Body of pancreas (tissue), 4 donors: ENCODE data around the gene PXMP4. TPM values are rescaled to one million over a fixed set of nuclear protein-coding genes. Genes with fewer than 3 reads are reported as not detected.
"Not testable (repeated sequence)": the region's sequence is repeated elsewhere in the genome, so short reads cannot be mapped to it uniquely, and the experiment has no call there.

Source experiments
- ATAC-seq: fragments of 150-250 bp; one replicate; pipeline ENCODE4 v1.9.1; 2016
- DNase-seq, 4 donors: peaks; one replicate each; pipeline ENCODE4 v3.0.0-alpha.2; 2019
- H3K27ac ChIP-seq, 4 donors: fragments of 200-600 bp; sonication (generic); 1 replicate in 3 of 4; 2 replicates in 1 of 4; pipeline versions ENCODE4 v1.5.1 to v1.6.1; 2016 to 2019; ENCODE audit warnings: mild to moderate bottlenecking in 1 of 4, mixed read lengths in 1 of 4, moderate library complexity in 1 of 4
- H3K27me3 ChIP-seq, 2 donors: fragments of 200-600 bp; sonication (generic); one replicate each; pipeline ENCODE4 v1.6.0; 2016; ENCODE audit warnings: mild to moderate bottlenecking in 1 of 2
- H3K36me3 ChIP-seq, 2 donors: fragments of 200-600 bp; sonication (generic); replicated peaks in 1 of 2; 2 replicates each; pipeline ENCODE4 v1.5.1; 2016; ENCODE audit warnings: low read depth in 2 of 2; ENCODE audit not compliant: insufficient read depth in 1 of 2
- H3K4me1 ChIP-seq: fragments of 200-600 bp; sonication (generic); one replicate; pipeline ENCODE4 v1.6.0; 2016
- H3K4me3 ChIP-seq, 2 donors: fragments of 200-600 bp; sonication (generic); 1 replicate in 1 of 2; 2 replicates in 1 of 2; pipeline ENCODE4 v1.5.1; 2016 to 2019
- H3K9me3 ChIP-seq, 3 donors: fragments of 200-600 bp; sonication (generic); 1 replicate in 2 of 3; 2 replicates in 1 of 3; pipeline ENCODE4 v1.5.1; 2016
- POLR2A ChIP-seq, 3 donors: fragments of 450-650 bp; IDR thresholded peaks; one replicate each; pipeline ENCODE4 v1.6.1; 2016; ENCODE audit warnings: antibody characterized with exemption in 3 of 3, mild to moderate bottlenecking in 2 of 3
- WGBS, 2 donors: methylation state at CpG; one replicate each; pipeline ENCODE4 v1.1.5; 2017; 5-methylcytosine and 5-hydroxymethylcytosine counted together
- intact Hi-C: fragments of 100-400 bp; cut with DNase I; formaldehyde crosslinking; loops from one replicate; pipeline ENCODE4 v1.15.1; 2023
- total RNA-seq, 2 donors: library from RNA; depleted of rRNA; stranded (reverse); fragments of >200 nt; gene quantifications; one replicate each; pipeline ENCODE4 v1.1.0, GENCODE V29; 2016
- TF ChIP-seq, protein P1 (sequence below), 7 experiments: fragments of 450-650 bp in 4 of 7; fragments of 200-600 bp in 3 of 7; sonication (generic) in 3 of 7; IDR thresholded peaks; one replicate each; pipeline ENCODE4 v1.5.1; 2016 to 2019; ENCODE audit warnings: antibody characterized with exemption in 7 of 7

PXMP4 gene
- total RNA-seq, 2 donors from 2014 or later = 3.3 to 5.2 TPM

DNA sequence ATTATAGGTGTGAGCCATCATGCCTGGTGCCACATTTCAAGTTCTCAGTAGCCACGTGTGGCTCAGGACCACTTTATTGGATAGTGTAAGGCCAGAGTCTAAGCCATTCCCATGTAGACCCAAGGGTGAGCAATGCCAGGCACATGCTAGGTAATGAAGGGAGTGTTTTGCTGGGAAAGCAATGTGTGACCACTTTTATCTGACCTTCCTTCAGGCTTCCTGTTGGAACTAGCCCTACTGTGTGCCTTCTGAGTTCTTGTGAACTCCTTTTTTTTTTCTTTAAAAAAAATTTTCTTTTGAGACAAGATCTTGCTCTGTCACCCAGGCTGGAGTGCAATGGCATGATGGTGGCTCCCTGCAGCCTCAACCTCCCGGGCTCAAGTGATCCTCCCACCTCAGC lies 45.0 kb upstream of the PXMP4 start:
- Histone ChIP-seq H3K4me1 (no peaks in the 10 kb centered on the region), H3K27ac (no peak overlapping the region), H3K36me3 (no peaks in the 10 kb centered on the region), H3K4me3 (no peak overlapping the region), H3K9me3 (no peaks in the 10 kb centered on the region), H3K27me3 (no peaks in the 10 kb centered on the region)
- TF ChIP-seq, protein P1, sequence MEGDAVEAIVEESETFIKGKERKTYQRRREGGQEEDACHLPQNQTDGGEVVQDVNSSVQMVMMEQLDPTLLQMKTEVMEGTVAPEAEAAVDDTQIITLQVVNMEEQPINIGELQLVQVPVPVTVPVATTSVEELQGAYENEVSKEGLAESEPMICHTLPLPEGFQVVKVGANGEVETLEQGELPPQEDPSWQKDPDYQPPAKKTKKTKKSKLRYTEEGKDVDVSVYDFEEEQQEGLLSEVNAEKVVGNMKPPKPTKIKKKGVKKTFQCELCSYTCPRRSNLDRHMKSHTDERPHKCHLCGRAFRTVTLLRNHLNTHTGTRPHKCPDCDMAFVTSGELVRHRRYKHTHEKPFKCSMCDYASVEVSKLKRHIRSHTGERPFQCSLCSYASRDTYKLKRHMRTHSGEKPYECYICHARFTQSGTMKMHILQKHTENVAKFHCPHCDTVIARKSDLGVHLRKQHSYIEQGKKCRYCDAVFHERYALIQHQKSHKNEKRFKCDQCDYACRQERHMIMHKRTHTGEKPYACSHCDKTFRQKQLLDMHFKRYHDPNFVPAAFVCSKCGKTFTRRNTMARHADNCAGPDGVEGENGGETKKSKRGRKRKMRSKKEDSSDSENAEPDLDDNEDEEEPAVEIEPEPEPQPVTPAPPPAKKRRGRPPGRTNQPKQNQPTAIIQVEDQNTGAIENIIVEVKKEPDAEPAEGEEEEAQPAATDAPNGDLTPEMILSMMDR (IDR thresholded peaks at IDR 0.05) = no peak
- TF ChIP-seq POLR2A (IDR thresholded peaks at IDR 0.05) = no peak
- ATAC-seq (no peak), DNase-seq (no peak)
- intact Hi-C loops = no loop called here
- 64 to 89% methylated on average over 2 of the region's 2 CpGs for WGBS, 2 donors

DNA sequence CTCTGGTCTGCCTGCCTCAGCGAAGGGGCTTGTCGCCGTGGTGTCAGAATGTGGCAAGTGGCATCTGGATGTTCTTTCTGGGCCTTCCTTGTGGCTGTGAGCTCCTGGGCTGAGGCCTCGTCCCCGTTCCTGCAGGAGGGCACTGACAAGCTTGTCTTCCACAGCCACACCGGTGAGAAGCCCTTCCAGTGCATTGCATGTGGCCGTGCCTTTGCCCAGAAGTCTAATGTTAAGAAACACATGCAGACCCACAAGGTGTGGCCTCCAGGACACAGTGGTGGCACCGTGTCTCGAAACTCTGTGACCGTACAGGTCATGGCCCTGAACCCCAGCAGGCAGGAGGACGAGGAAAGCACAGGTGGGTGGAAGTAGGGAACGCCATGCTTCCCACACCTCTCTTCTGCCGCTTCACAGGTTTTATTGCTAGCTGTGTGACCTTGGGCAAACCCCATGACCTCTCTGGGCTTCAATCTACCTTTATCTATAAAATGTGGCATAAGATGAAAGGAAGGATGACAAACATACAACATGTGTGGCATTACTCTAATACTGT lies 41.7 kb upstream of the PXMP4 start:
- DNase-seq = no peak
- intact Hi-C loops = no loop called here
- H3K4me3 ChIP-seq = no peak overlapping the region
- peaks cover 0 to 5% of the 10 kb centered on the region in 2 donors for H3K36me3 ChIP-seq
- no peak overlapping the region for H3K27ac ChIP-seq
- no peak for TF ChIP-seq POLR2A (IDR thresholded peaks at IDR 0.05)
- no peaks in the 10 kb centered on the region for H3K27me3 ChIP-seq
- H3K4me1 ChIP-seq = no peaks in the 10 kb centered on the region
- 92 to 100% methylated on average over 13 of the region's 13 CpGs for WGBS, 2 donors
- H3K9me3 ChIP-seq = no peaks in the 10 kb centered on the region
- ATAC-seq = no peak

DNA sequence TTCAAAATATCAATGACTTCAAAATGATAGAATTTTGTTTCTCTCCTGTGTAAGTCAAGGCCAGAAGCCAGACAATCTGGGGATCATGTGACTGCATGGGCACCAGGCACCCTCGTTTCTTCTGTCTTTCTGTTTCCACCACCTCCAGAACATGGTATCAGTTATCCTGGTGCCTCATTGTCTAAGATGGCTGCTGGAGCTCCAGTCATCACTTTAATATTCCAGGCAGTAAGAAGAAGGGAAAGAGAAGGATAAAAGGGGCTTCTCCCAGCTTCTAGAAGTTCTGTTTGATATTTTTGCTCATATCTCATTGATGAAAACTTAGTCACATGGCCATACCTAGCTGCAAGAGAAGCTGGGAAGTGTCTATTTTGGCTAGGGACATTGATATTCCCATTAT lies 37.3 kb upstream of the PXMP4 start:
- intact Hi-C loops = no loop called here
- Histone ChIP-seq H3K9me3 (no peaks in the 10 kb centered on the region), H3K36me3 (peaks cover 0 to 8% of the 10 kb centered on the region in 2 donors), H3K27ac (no peak overlapping the region), H3K4me1 (no peaks in the 10 kb centered on the region), H3K4me3 (no peak overlapping the region), H3K27me3 (no peaks in the 10 kb centered on the region)
- ATAC-seq (no peak), DNase-seq (no peak)
- TF ChIP-seq POLR2A (IDR thresholded peaks at IDR 0.05) = no peak
- TF ChIP-seq, protein P1 (IDR thresholded peaks at IDR 0.05) = no peak
- 77 to 100% methylated on average over 1 of the region's 1 CpG for WGBS, 2 donors

DNA sequence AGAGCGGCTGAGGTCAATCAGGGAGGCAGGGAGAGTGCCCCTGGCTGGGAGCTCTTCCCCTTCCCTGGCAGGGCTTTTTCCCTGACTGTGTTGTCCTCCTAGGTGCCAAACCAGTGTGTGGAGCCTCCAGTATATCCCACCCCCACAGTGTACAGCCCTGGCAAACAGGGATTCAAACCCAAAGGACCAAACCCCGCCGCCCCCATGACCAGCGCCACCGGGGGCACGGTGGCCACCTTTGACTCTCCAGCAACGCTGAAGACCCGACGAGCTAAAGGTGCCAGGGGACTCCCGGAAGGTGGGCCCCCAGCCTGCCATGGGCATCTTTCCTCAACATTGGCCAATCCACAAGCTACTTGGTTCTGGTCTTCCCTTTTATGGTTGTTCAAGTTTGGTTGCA lies 36.9 kb upstream of the PXMP4 start:
- no peak for DNase-seq
- TF ChIP-seq POLR2A (IDR thresholded peaks at IDR 0.05) = no peak
- TF ChIP-seq, protein P1 (IDR thresholded peaks at IDR 0.05) = no peak
- ATAC-seq = no peak
- H3K9me3 ChIP-seq = no peaks in the 10 kb centered on the region
- H3K4me3 ChIP-seq = no peak overlapping the region
- 95 to 98% methylated on average over 9 to 10 of the region's 10 CpGs for WGBS, 2 donors
- H3K4me1 ChIP-seq = no peaks in the 10 kb centered on the region
- no peak overlapping the region for H3K27ac ChIP-seq
- intact Hi-C loops = no loop called here
- peaks cover 0 to 8% of the 10 kb centered on the region in 2 donors for H3K36me3 ChIP-seq
- H3K27me3 ChIP-seq = no peaks in the 10 kb centered on the region

DNA sequence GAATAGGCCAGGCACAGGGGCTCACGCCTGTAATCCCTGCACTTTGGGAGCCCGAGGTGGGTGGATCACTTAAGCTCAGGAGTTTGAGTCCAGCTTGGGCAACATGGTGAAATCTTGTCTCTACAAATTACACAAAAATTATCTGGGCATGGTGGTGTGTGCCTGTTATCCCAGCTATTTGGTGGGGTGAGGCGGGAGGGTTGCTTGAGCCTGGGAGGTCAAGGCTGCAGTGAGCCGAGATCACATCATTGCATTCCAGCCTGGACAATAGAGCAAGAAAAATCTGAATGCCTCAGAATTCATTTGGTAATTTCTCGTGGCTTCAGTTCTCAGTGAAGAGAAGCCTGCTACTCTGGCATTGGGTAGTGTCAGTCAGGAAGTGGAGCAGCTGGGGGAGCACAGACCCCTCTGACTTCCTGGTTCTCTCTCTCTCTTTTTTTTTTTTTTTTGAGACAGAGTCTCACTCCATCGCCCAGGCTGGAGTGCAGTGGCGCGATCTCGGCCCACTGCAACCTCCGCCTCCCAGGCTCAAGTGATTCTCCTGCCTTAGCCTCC lies 35.9 kb upstream of the PXMP4 start:
- WGBS, 2 donors = 88 to 92% methylated on average over 5 to 8 of the region's 10 CpGs
- ATAC-seq, H3K27me3 ChIP-seq, DNase-seq, H3K27ac ChIP-seq, intact Hi-C loops, H3K9me3 ChIP-seq, H3K4me3 ChIP-seq, H3K4me1 ChIP-seq, H3K36me3 ChIP-seq: not testable (repeated sequence)

DNA sequence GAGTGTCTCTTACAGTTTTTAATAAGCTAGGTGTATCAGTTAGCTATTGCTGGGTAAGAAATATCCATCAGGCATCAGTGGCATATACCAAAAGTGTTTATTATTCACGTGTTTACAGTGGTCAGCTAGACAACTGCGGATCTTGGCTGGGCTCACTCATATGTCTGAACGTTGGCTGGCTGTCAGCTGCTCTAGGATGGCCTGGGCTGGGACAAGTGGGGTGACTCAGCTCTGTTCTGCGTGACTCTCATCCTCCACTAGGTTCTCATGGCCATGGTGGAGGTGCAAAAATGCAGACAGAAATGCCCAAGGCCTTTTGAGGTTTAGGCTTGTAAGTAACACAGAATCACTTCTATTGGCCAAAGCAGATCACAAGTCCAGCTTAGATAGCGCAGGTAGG lies 33.7 kb upstream of the PXMP4 start:
- DNase-seq = no peak
- H3K9me3 ChIP-seq = no peaks in the 10 kb centered on the region
- ATAC-seq = no peak
- H3K27ac ChIP-seq = no peak overlapping the region
- H3K36me3 ChIP-seq = peaks cover 0 to 8% of the 10 kb centered on the region in 2 donors
- no peak for TF ChIP-seq POLR2A (IDR thresholded peaks at IDR 0.05)
- TF ChIP-seq, protein P1 (IDR thresholded peaks at IDR 0.05) = no peak
- H3K4me1 ChIP-seq = no peaks in the 10 kb centered on the region
- no peak overlapping the region for H3K4me3 ChIP-seq
- H3K27me3 ChIP-seq = no peaks in the 10 kb centered on the region
- WGBS, 2 donors = 85% methylated on average over 4 to 5 of the region's 5 CpGs
- intact Hi-C loops = no loop called here
